ENCODE measurements around the gene COLGALT1. TPM values are rescaled to one million over a fixed set of nuclear protein-coding genes. Genes with fewer than 3 reads are reported as not detected.

Gene COLGALT1
- total and polyA plus RNA-seq, 2 donors = 22.3 to 69.5 TPM

- no peak overlapping the region for H3K27ac ChIP-seq (ENCODE audit: low read depth in 1 of 2, low read length in 1 of 2)
- no peaks in the 10 kb centered on the region for H3K36me3 ChIP-seq (ENCODE audit: control insufficient read depth in 2 of 2, insufficient read depth in 2 of 2, low read length in 1 of 2)
- no peak for DNase-seq (ENCODE audit: low read depth in 6 of 9, low spot score in 9 of 9)
- peaks cover 7 to 43% of the 10 kb centered on the region in 2 donors for H3K27me3 ChIP-seq (ENCODE audit: control insufficient read depth in 2 of 2, insufficient read depth in 1 of 2, low read length in 1 of 2)
- H3K4me3 ChIP-seq (ENCODE audit: low read length in 2 of 2) = no peak overlapping the region
- H3K4me1 ChIP-seq (ENCODE audit: control insufficient read depth in 2 of 2, insufficient read depth in 2 of 2, low read length in 2 of 2) = no peaks in the 10 kb centered on the region
- no peaks in the 10 kb centered on the region for H3K9me3 ChIP-seq (ENCODE audit: control insufficient read depth in 2 of 2, insufficient read depth in 1 of 2, low read length in 1 of 2)
- 20% methylated on average over 27 of the region's 27 CpGs for WGBS
Measured at GRCh38 chr19:17615889-17616685, 60.6 kb downstream of the COLGALT1 start.

- H3K27me3 ChIP-seq (ENCODE audit: control insufficient read depth in 2 of 2, insufficient read depth in 1 of 2, low read length in 1 of 2) = peaks cover 7 to 43% of the 10 kb centered on the region in 2 donors
- peaks cover 0 to 2% of the 10 kb centered on the region in 2 donors for H3K9me3 ChIP-seq (ENCODE audit: control insufficient read depth in 2 of 2, insufficient read depth in 1 of 2, low read length in 1 of 2)
- 6% methylated on average over 11 of the region's 11 CpGs for WGBS
- peaks cover 0 to under 1% of the 10 kb centered on the region in 2 donors for H3K4me1 ChIP-seq (ENCODE audit: control insufficient read depth in 2 of 2, insufficient read depth in 2 of 2, low read length in 2 of 2)
- H3K27ac ChIP-seq (ENCODE audit: low read depth in 1 of 2, low read length in 1 of 2) = no peak overlapping the region
- no peak overlapping the region for H3K4me3 ChIP-seq (ENCODE audit: low read length in 2 of 2)
- no peak for DNase-seq (ENCODE audit: low read depth in 6 of 9, low spot score in 9 of 9)
- no peaks in the 10 kb centered on the region for H3K36me3 ChIP-seq (ENCODE audit: control insufficient read depth in 2 of 2, insufficient read depth in 2 of 2, low read length in 1 of 2)
Measured at GRCh38 chr19:17616686-17616960, 61.2 kb downstream of the COLGALT1 start.

GRCh38 chr19:17616961-17617806 lies 61.7 kb downstream of the COLGALT1 start:
- Histone ChIP-seq H3K27me3 (ENCODE audit: control insufficient read depth in 2 of 2, insufficient read depth in 1 of 2, low read length in 1 of 2) (peaks cover 7 to 43% of the 10 kb centered on the region in 2 donors), H3K9me3 (ENCODE audit: control insufficient read depth in 2 of 2, insufficient read depth in 1 of 2, low read length in 1 of 2) (peaks cover 0 to 5% of the 10 kb centered on the region in 2 donors), H3K4me3 (ENCODE audit: low read length in 2 of 2) (no peak overlapping the region), H3K27ac (ENCODE audit: low read depth in 1 of 2, low read length in 1 of 2) (no peak overlapping the region), H3K4me1 (ENCODE audit: control insufficient read depth in 2 of 2, insufficient read depth in 2 of 2, low read length in 2 of 2) (peaks cover 0 to 2% of the 10 kb centered on the region in 2 donors), H3K36me3 (ENCODE audit: control insufficient read depth in 2 of 2, insufficient read depth in 2 of 2, low read length in 1 of 2) (no peaks in the 10 kb centered on the region)
- WGBS = 71% methylated on average over 28 of the region's 28 CpGs
- DNase-seq (ENCODE audit: low read depth in 6 of 9, low spot score in 9 of 9) = no peak

GRCh38 chr19:17617807-17618192 lies 62.4 kb downstream of the COLGALT1 start:
- no peak for DNase-seq (ENCODE audit: low read depth in 6 of 9, low spot score in 9 of 9)
- Histone ChIP-seq H3K4me3 (ENCODE audit: low read length in 2 of 2) (no peak overlapping the region), H3K27me3 (ENCODE audit: control insufficient read depth in 2 of 2, insufficient read depth in 1 of 2, low read length in 1 of 2) (peaks cover 7 to 43% of the 10 kb centered on the region in 2 donors), H3K27ac (ENCODE audit: low read depth in 1 of 2, low read length in 1 of 2) (no peak overlapping the region), H3K36me3 (ENCODE audit: control insufficient read depth in 2 of 2, insufficient read depth in 2 of 2, low read length in 1 of 2) (no peaks in the 10 kb centered on the region), H3K4me1 (ENCODE audit: control insufficient read depth in 2 of 2, insufficient read depth in 2 of 2, low read length in 2 of 2) (peaks cover 0 to 2% of the 10 kb centered on the region in 2 donors), H3K9me3 (ENCODE audit: control insufficient read depth in 2 of 2, insufficient read depth in 1 of 2, low read length in 1 of 2) (peaks cover 0 to 5% of the 10 kb centered on the region in 2 donors)
- WGBS = 88% methylated on average over 7 of the region's 7 CpGs

GRCh38 chr19:17618281-17618903 lies 62.9 kb downstream of the COLGALT1 start:
- peaks cover 7 to 43% of the 10 kb centered on the region in 2 donors for H3K27me3 ChIP-seq (ENCODE audit: control insufficient read depth in 2 of 2, insufficient read depth in 1 of 2, low read length in 1 of 2)
- 95% methylated on average over 7 of the region's 7 CpGs for WGBS
- peaks cover 0 to 5% of the 10 kb centered on the region in 2 donors for H3K9me3 ChIP-seq (ENCODE audit: control insufficient read depth in 2 of 2, insufficient read depth in 1 of 2, low read length in 1 of 2)
- H3K36me3 ChIP-seq (ENCODE audit: control insufficient read depth in 2 of 2, insufficient read depth in 2 of 2, low read length in 1 of 2) = no peaks in the 10 kb centered on the region
- no peak for DNase-seq (ENCODE audit: low read depth in 6 of 9, low spot score in 9 of 9)
- H3K4me3 ChIP-seq (ENCODE audit: low read length in 2 of 2) = no peak overlapping the region
- H3K27ac ChIP-seq (ENCODE audit: low read depth in 1 of 2, low read length in 1 of 2) = no peak overlapping the region
- peaks cover 0 to 2% of the 10 kb centered on the region in 2 donors for H3K4me1 ChIP-seq (ENCODE audit: control insufficient read depth in 2 of 2, insufficient read depth in 2 of 2, low read length in 2 of 2)

- no peaks in the 10 kb centered on the region for H3K36me3 ChIP-seq (ENCODE audit: control insufficient read depth in 2 of 2, insufficient read depth in 2 of 2, low read length in 1 of 2)
- peaks cover 1 to 5% of the 10 kb centered on the region in 2 donors for H3K9me3 ChIP-seq (ENCODE audit: control insufficient read depth in 2 of 2, insufficient read depth in 1 of 2, low read length in 1 of 2)
- peaks cover 7 to 43% of the 10 kb centered on the region in 2 donors for H3K27me3 ChIP-seq (ENCODE audit: control insufficient read depth in 2 of 2, insufficient read depth in 1 of 2, low read length in 1 of 2)
- peaks cover 0 to 2% of the 10 kb centered on the region in 2 donors for H3K4me1 ChIP-seq (ENCODE audit: control insufficient read depth in 2 of 2, insufficient read depth in 2 of 2, low read length in 2 of 2)
- H3K4me3 ChIP-seq (ENCODE audit: low read length in 2 of 2) = no peak overlapping the region
- H3K27ac ChIP-seq (ENCODE audit: low read depth in 1 of 2, low read length in 1 of 2) = no peak overlapping the region
- DNase-seq (ENCODE audit: low read depth in 6 of 9, low spot score in 9 of 9) = no peak
- WGBS = 13% methylated on average over 2 of the region's 2 CpGs
Measured at GRCh38 chr19:17618936-17619335, 63.5 kb downstream of the COLGALT1 start.

GRCh38 chr19:17620696-17621095 lies 65.2 kb downstream of the COLGALT1 start:
- Histone ChIP-seq H3K4me3 (ENCODE audit: low read length in 2 of 2) (no peak overlapping the region), H3K27ac (ENCODE audit: low read depth in 1 of 2, low read length in 1 of 2) (no peak overlapping the region), H3K27me3 (ENCODE audit: control insufficient read depth in 2 of 2, insufficient read depth in 1 of 2, low read length in 1 of 2) (peaks cover 7 to 32% of the 10 kb centered on the region in 2 donors), H3K9me3 (ENCODE audit: control insufficient read depth in 2 of 2, insufficient read depth in 1 of 2, low read length in 1 of 2) (peaks cover 1 to 5% of the 10 kb centered on the region in 2 donors), H3K36me3 (ENCODE audit: control insufficient read depth in 2 of 2, insufficient read depth in 2 of 2, low read length in 1 of 2) (no peaks in the 10 kb centered on the region), H3K4me1 (ENCODE audit: control insufficient read depth in 2 of 2, insufficient read depth in 2 of 2, low read length in 2 of 2) (peaks cover 0 to 2% of the 10 kb centered on the region in 2 donors)
- no peak for DNase-seq (ENCODE audit: low read depth in 6 of 9, low spot score in 9 of 9)
- 94% methylated on average over 1 of the region's 1 CpG for WGBS

- no peak for DNase-seq (ENCODE audit: low read depth in 6 of 9, low spot score in 9 of 9)
- Histone ChIP-seq H3K4me1 (ENCODE audit: control insufficient read depth in 2 of 2, insufficient read depth in 2 of 2, low read length in 2 of 2) (peaks cover 0 to 2% of the 10 kb centered on the region in 2 donors), H3K27ac (ENCODE audit: low read depth in 1 of 2, low read length in 1 of 2) (no peak overlapping the region), H3K36me3 (ENCODE audit: control insufficient read depth in 2 of 2, insufficient read depth in 2 of 2, low read length in 1 of 2) (no peaks in the 10 kb centered on the region), H3K4me3 (ENCODE audit: low read length in 2 of 2) (no peak overlapping the region), H3K27me3 (ENCODE audit: control insufficient read depth in 2 of 2, insufficient read depth in 1 of 2, low read length in 1 of 2) (peaks cover 0 to 6% of the 10 kb centered on the region in 2 donors), H3K9me3 (ENCODE audit: control insufficient read depth in 2 of 2, insufficient read depth in 1 of 2, low read length in 1 of 2) (peaks cover 1 to 5% of the 10 kb centered on the region in 2 donors)
- WGBS = 93% methylated on average over 31 of the region's 31 CpGs
Measured at GRCh38 chr19:17623224-17623935, 67.9 kb downstream of the COLGALT1 start.

All from thymus (tissue), 11 donors.